ENCODE results near the gene FHOD3.

GRCh38 chr18:36441426-36442240 lies 144.1 kb downstream of the FHOD3 start:
- TF ChIP-seq CTCF (conservative IDR thresholded peaks at IDR 0.05; ENCODE audit: low read depth in 2 of 2) (no peak), EZH2 (IDR thresholded peaks at IDR 0.05; ENCODE audit: low read depth, unreplicated experiment) (no peak), STAT1 (IDR thresholded peaks at IDR 0.05; ENCODE audit: unreplicated experiment) (no peak), JUNB (IDR thresholded peaks at IDR 0.05; ENCODE audit: unreplicated experiment) (no peak), CREB1 (CRISPR knock-in tag; IDR thresholded peaks at IDR 0.05; ENCODE audit: low read depth) (no peak), REST (IDR thresholded peaks at IDR 0.05; ENCODE audit: unreplicated experiment) (no peak)
